ENCODE results near the gene CYP24A1.

Gene CYP24A1

GRCh38 chr20:54151075-54151439 is 22.7 kb downstream of the CYP24A1 start:
- no peaks in the 10 kb centered on the region for H3K27me3 ChIP-seq (replicated peaks; ENCODE audit: control insufficient read depth, insufficient read depth, low read length, poor library complexity, severe bottlenecking)
- no peak for DNase-seq
- H3K4me3 ChIP-seq (ENCODE audit: insufficient read depth, low read depth, low read length, poor library complexity, severe bottlenecking), result no peak overlapping the region
- no peaks in the 10 kb centered on the region for H3K9me3 ChIP-seq (ENCODE audit: control insufficient read depth, low read length)
- no peaks in the 10 kb centered on the region for H3K36me3 ChIP-seq (ENCODE audit: control insufficient read depth, insufficient read depth, low read length)
- H3K4me1 ChIP-seq (ENCODE audit: control insufficient read depth, insufficient read depth, low read length, poor library complexity, severe bottlenecking), result no peaks in the 10 kb centered on the region
- H3K27ac ChIP-seq (ENCODE audit: insufficient read depth, low read length, poor library complexity, severe bottlenecking), result no peak overlapping the region

GRCh38 chr20:54149765-54150264 is 24.0 kb downstream of the CYP24A1 start:
- Histone ChIP-seq H3K27ac (ENCODE audit: insufficient read depth, low read length, poor library complexity, severe bottlenecking) (no peak overlapping the region), H3K36me3 (ENCODE audit: control insufficient read depth, insufficient read depth, low read length) (no peaks in the 10 kb centered on the region), H3K4me3 (ENCODE audit: insufficient read depth, low read depth, low read length, poor library complexity, severe bottlenecking) (no peak overlapping the region), H3K4me1 (ENCODE audit: control insufficient read depth, insufficient read depth, low read length, poor library complexity, severe bottlenecking) (no peaks in the 10 kb centered on the region), H3K9me3 (ENCODE audit: control insufficient read depth, low read length) (no peaks in the 10 kb centered on the region), H3K27me3 (replicated peaks; ENCODE audit: control insufficient read depth, insufficient read depth, low read length, poor library complexity, severe bottlenecking) (no peaks in the 10 kb centered on the region)
- no peak for DNase-seq

GRCh38 chr20:54148947-54149764 is 24.6 kb downstream of the CYP24A1 start:
- no peak for DNase-seq
- Histone ChIP-seq H3K36me3 (ENCODE audit: control insufficient read depth, insufficient read depth, low read length) (no peaks in the 10 kb centered on the region), H3K9me3 (ENCODE audit: control insufficient read depth, low read length) (no peaks in the 10 kb centered on the region), H3K4me1 (ENCODE audit: control insufficient read depth, insufficient read depth, low read length, poor library complexity, severe bottlenecking) (no peaks in the 10 kb centered on the region), H3K27me3 (replicated peaks; ENCODE audit: control insufficient read depth, insufficient read depth, low read length, poor library complexity, severe bottlenecking) (no peaks in the 10 kb centered on the region), H3K4me3 (ENCODE audit: insufficient read depth, low read depth, low read length, poor library complexity, severe bottlenecking) (no peak overlapping the region), H3K27ac (ENCODE audit: insufficient read depth, low read length, poor library complexity, severe bottlenecking) (no peak overlapping the region)

- Histone ChIP-seq H3K9me3 (ENCODE audit: control insufficient read depth, low read length) (no peaks in the 10 kb centered on the region), H3K36me3 (ENCODE audit: control insufficient read depth, insufficient read depth, low read length) (no peaks in the 10 kb centered on the region), H3K4me3 (ENCODE audit: insufficient read depth, low read depth, low read length, poor library complexity, severe bottlenecking) (no peak overlapping the region), H3K27me3 (replicated peaks; ENCODE audit: control insufficient read depth, insufficient read depth, low read length, poor library complexity, severe bottlenecking) (no peaks in the 10 kb centered on the region), H3K4me1 (ENCODE audit: control insufficient read depth, insufficient read depth, low read length, poor library complexity, severe bottlenecking) (no peaks in the 10 kb centered on the region), H3K27ac (ENCODE audit: insufficient read depth, low read length, poor library complexity, severe bottlenecking) (no peak overlapping the region)
- DNase-seq, result no peak
These were observed 27.1 kb downstream of the CYP24A1 start for GRCh38 chr20:54146672-54147071.

GRCh38 chr20:54144847-54145414 is 28.9 kb downstream of the CYP24A1 start:
- Histone ChIP-seq H3K4me3 (ENCODE audit: insufficient read depth, low read depth, low read length, poor library complexity, severe bottlenecking) (no peak overlapping the region), H3K9me3 (ENCODE audit: control insufficient read depth, low read length) (no peaks in the 10 kb centered on the region), H3K36me3 (ENCODE audit: control insufficient read depth, insufficient read depth, low read length) (no peaks in the 10 kb centered on the region), H3K27me3 (replicated peaks; ENCODE audit: control insufficient read depth, insufficient read depth, low read length, poor library complexity, severe bottlenecking) (no peaks in the 10 kb centered on the region), H3K4me1 (ENCODE audit: control insufficient read depth, insufficient read depth, low read length, poor library complexity, severe bottlenecking) (no peaks in the 10 kb centered on the region), H3K27ac (ENCODE audit: insufficient read depth, low read length, poor library complexity, severe bottlenecking) (no peak overlapping the region)
- no peak for DNase-seq

GRCh38 chr20:54140927-54141566 is 32.7 kb downstream of the CYP24A1 start:
- Histone ChIP-seq H3K27me3 (replicated peaks; ENCODE audit: control insufficient read depth, insufficient read depth, low read length, poor library complexity, severe bottlenecking) (peaks cover 7% of the 10 kb centered on the region), H3K27ac (ENCODE audit: insufficient read depth, low read length, poor library complexity, severe bottlenecking) (no peak overlapping the region), H3K9me3 (ENCODE audit: control insufficient read depth, low read length) (no peaks in the 10 kb centered on the region), H3K4me3 (ENCODE audit: insufficient read depth, low read depth, low read length, poor library complexity, severe bottlenecking) (no peak overlapping the region), H3K4me1 (ENCODE audit: control insufficient read depth, insufficient read depth, low read length, poor library complexity, severe bottlenecking) (no peaks in the 10 kb centered on the region), H3K36me3 (ENCODE audit: control insufficient read depth, insufficient read depth, low read length) (no peaks in the 10 kb centered on the region)
- DNase-seq, result no peak

- DNase-seq, result no peak
- Histone ChIP-seq H3K27ac (ENCODE audit: insufficient read depth, low read length, poor library complexity, severe bottlenecking) (no peak overlapping the region), H3K4me1 (ENCODE audit: control insufficient read depth, insufficient read depth, low read length, poor library complexity, severe bottlenecking) (no peaks in the 10 kb centered on the region)
These were observed 33.3 kb downstream of the CYP24A1 start for GRCh38 chr20:54140486-54140885.

GRCh38 chr20:54140067-54140466 is 33.7 kb downstream of the CYP24A1 start:
- Histone ChIP-seq H3K36me3 (ENCODE audit: control insufficient read depth, insufficient read depth, low read length) (no peaks in the 10 kb centered on the region), H3K27ac (ENCODE audit: insufficient read depth, low read length, poor library complexity, severe bottlenecking) (no peak overlapping the region), H3K4me1 (ENCODE audit: control insufficient read depth, insufficient read depth, low read length, poor library complexity, severe bottlenecking) (no peaks in the 10 kb centered on the region), H3K4me3 (ENCODE audit: insufficient read depth, low read depth, low read length, poor library complexity, severe bottlenecking) (no peak overlapping the region), H3K9me3 (ENCODE audit: control insufficient read depth, low read length) (no peaks in the 10 kb centered on the region), H3K27me3 (replicated peaks; ENCODE audit: control insufficient read depth, insufficient read depth, low read length, poor library complexity, severe bottlenecking) (peaks cover 7% of the 10 kb centered on the region)
- no peak for DNase-seq

More at GRCh38 chr20:54140486-54140885, 33.3 kb downstream of the CYP24A1 start:
- Histone ChIP-seq H3K4me3 (ENCODE audit: insufficient read depth, low read depth, low read length, poor library complexity, severe bottlenecking) (no peak overlapping the region), H3K36me3 (ENCODE audit: control insufficient read depth, insufficient read depth, low read length) (no peaks in the 10 kb centered on the region), H3K9me3 (ENCODE audit: control insufficient read depth, low read length) (no peaks in the 10 kb centered on the region), H3K27me3 (replicated peaks; ENCODE audit: control insufficient read depth, insufficient read depth, low read length, poor library complexity, severe bottlenecking) (peaks cover 7% of the 10 kb centered on the region)

- H3K4me1 ChIP-seq (ENCODE audit: control insufficient read depth, insufficient read depth, low read length, poor library complexity, severe bottlenecking), result no peaks in the 10 kb centered on the region
- no peak for DNase-seq
- no peaks in the 10 kb centered on the region for H3K36me3 ChIP-seq (ENCODE audit: control insufficient read depth, insufficient read depth, low read length)
- H3K27me3 ChIP-seq (replicated peaks; ENCODE audit: control insufficient read depth, insufficient read depth, low read length, poor library complexity, severe bottlenecking), result peaks cover 7% of the 10 kb centered on the region
- H3K4me3 ChIP-seq (ENCODE audit: insufficient read depth, low read depth, low read length, poor library complexity, severe bottlenecking), result no peak overlapping the region
- H3K9me3 ChIP-seq (ENCODE audit: control insufficient read depth, low read length), result no peaks in the 10 kb centered on the region
- no peak overlapping the region for H3K27ac ChIP-seq (ENCODE audit: insufficient read depth, low read length, poor library complexity, severe bottlenecking)
These were observed 34.6 kb downstream of the CYP24A1 start for GRCh38 chr20:54139188-54139587.

- no peak for DNase-seq
- H3K9me3 ChIP-seq (ENCODE audit: control insufficient read depth, low read length), result no peaks in the 10 kb centered on the region
- peaks cover 7% of the 10 kb centered on the region for H3K27me3 ChIP-seq (replicated peaks; ENCODE audit: control insufficient read depth, insufficient read depth, low read length, poor library complexity, severe bottlenecking)
- no peak overlapping the region for H3K4me3 ChIP-seq (ENCODE audit: insufficient read depth, low read depth, low read length, poor library complexity, severe bottlenecking)
- H3K27ac ChIP-seq (ENCODE audit: insufficient read depth, low read length, poor library complexity, severe bottlenecking), result no peak overlapping the region
- no peaks in the 10 kb centered on the region for H3K36me3 ChIP-seq (ENCODE audit: control insufficient read depth, insufficient read depth, low read length)
- no peaks in the 10 kb centered on the region for H3K4me1 ChIP-seq (ENCODE audit: control insufficient read depth, insufficient read depth, low read length, poor library complexity, severe bottlenecking)
These were observed 35.4 kb downstream of the CYP24A1 start for GRCh38 chr20:54138427-54138826.
